SIG-M5 (cell line): ENCODE data around the gene NT5C2.
"Not testable (repeated sequence)": the region's sequence is repeated elsewhere in the genome, so short reads cannot be mapped to it uniquely, and the experiment has no call there.

Experiments used
- DNase-seq: peaks from one replicate; lab custom pipeline; 2025; lab: John Stamatoyannopoulos, UW

Gene NT5C2

GRCh38 chr10:103086799-103087198 lies 106.3 kb downstream of the NT5C2 start:
- no peak for DNase-seq

- DNase-seq = no peak
Observed at GRCh38 chr10:103086261-103086660, 106.8 kb downstream of the NT5C2 start.

GRCh38 chr10:103083977-103084320 lies 109.1 kb downstream of the NT5C2 start:
- DNase-seq = no peak

GRCh38 chr10:103083266-103083976 lies 109.7 kb downstream of the NT5C2 start:
- DNase-seq = no peak

- DNase-seq = no peak
Observed at GRCh38 chr10:103082683-103083082, 110.4 kb downstream of the NT5C2 start.

- no peak for DNase-seq
Observed at GRCh38 chr10:103080891-103081581, 112.0 kb downstream of the NT5C2 start.

- no peak for DNase-seq
Observed at GRCh38 chr10:103079946-103080345, 113.1 kb downstream of the NT5C2 start.

- no peak for DNase-seq
Observed at GRCh38 chr10:103079100-103079499, 114.0 kb downstream of the NT5C2 start.

- no peak for DNase-seq
Observed at GRCh38 chr10:103078676-103079075, 114.4 kb downstream of the NT5C2 start.

- no peak for DNase-seq
Observed at GRCh38 chr10:103078309-103078615, 114.8 kb downstream of the NT5C2 start.

- DNase-seq = no peak
Observed at GRCh38 chr10:103077491-103078308, 115.4 kb downstream of the NT5C2 start.

GRCh38 chr10:103077020-103077419 lies 116.1 kb downstream of the NT5C2 start:
- DNase-seq = no peak

GRCh38 chr10:103072891-103073290 lies 120.2 kb downstream of the NT5C2 start:
- DNase-seq = no peak

- DNase-seq = no peak
Observed at GRCh38 chr10:103072276-103072675, 120.8 kb downstream of the NT5C2 start.

GRCh38 chr10:103069453-103070331 lies 123.4 kb downstream of the NT5C2 start:
- no peak for DNase-seq

- no peak for DNase-seq
Observed at GRCh38 chr10:103067956-103068355, 125.1 kb downstream of the NT5C2 start.

GRCh38 chr10:103067484-103067883 lies 125.6 kb downstream of the NT5C2 start:
- no peak for DNase-seq

- not testable (repeated sequence) for DNase-seq
Observed at GRCh38 chr10:103067099-103067477, 126.0 kb downstream of the NT5C2 start.

GRCh38 chr10:103066141-103067098 lies 126.7 kb downstream of the NT5C2 start:
- DNase-seq = no peak

- no peak for DNase-seq
Observed at GRCh38 chr10:103064956-103065355, 128.1 kb downstream of the NT5C2 start.
